CD4-positive, alpha-beta T cell (primary cell): ENCODE results near the gene CAMTA1. TPM values are rescaled to one million over a fixed set of nuclear protein-coding genes. Genes with fewer than 3 reads are reported as not detected.

Experiments used
- ATAC-seq: fragments of 200-7000 bp; cut with Tn5 transposase; one replicate; pipeline ENCODE4 v1.10.0; 2022; ENCODE audit warnings: mild to moderate bottlenecking; ENCODE audit not compliant: poor library complexity
- CTCF ChIA-PET: fragments of 350-600 bp; sonication (Branson Sonifier 250); formaldehyde crosslinking; loops from one replicate; lab custom pipeline; 2021; ENCODE audit warnings: antibody characterized with exemption, inconsistent platforms; lab: Charles Lee
- POLR2A ChIA-PET: fragments of 350-600 bp; sonication (Branson Sonifier 250); formaldehyde crosslinking; loops from one replicate; lab custom pipeline; 2021; ENCODE audit warnings: antibody characterized with exemption, inconsistent platforms; lab: Charles Lee
- DNase-seq, 14 experiments: peaks; one replicate each; pipeline ENCODE4 v3.0.0-alpha.2; 2013 to 2020; ENCODE audit warnings: mixed read lengths in 2 of 14
- H3K27ac ChIP-seq, 2 donors: one replicate each; pipeline versions ENCODE4 v1.5.1 to v1.7.0; 2013; ENCODE audit warnings: low read length in 2 of 2, low read depth in 1 of 2, mild to moderate bottlenecking in 1 of 2
- H3K27me3 ChIP-seq, 2 experiments: 1 replicate in 1 of 2; 2 replicates in 1 of 2; pipeline versions ENCODE4 v1.6.1 to v1.7.0; 2013; ENCODE audit warnings: low read length in 2 of 2, control low read depth in 1 of 2, mild to moderate bottlenecking in 1 of 2, moderate library complexity in 1 of 2; ENCODE audit not compliant: insufficient read depth in 2 of 2, control insufficient read depth in 1 of 2
- H3K36me3 ChIP-seq: one replicate; pipeline ENCODE4 v1.6.1; 2013; ENCODE audit warnings: low read length, control low read depth; ENCODE audit not compliant: insufficient read depth
- H3K4me1 ChIP-seq: one replicate; pipeline ENCODE4 v1.6.1; 2013; ENCODE audit warnings: low read length, control low read depth; ENCODE audit not compliant: insufficient read depth
- H3K4me3 ChIP-seq: one replicate; pipeline ENCODE4 v1.5.1; 2013; ENCODE audit warnings: mild to moderate bottlenecking, low read length, moderate library complexity
- H3K9me3 ChIP-seq, 2 experiments: 1 replicate in 1 of 2; 2 replicates in 1 of 2; pipeline versions ENCODE4 v1.6.1 to v1.7.0; 2013; ENCODE audit warnings: low read length in 2 of 2, mild to moderate bottlenecking in 2 of 2, control low read depth in 1 of 2, moderate library complexity in 1 of 2; ENCODE audit not compliant: control insufficient read depth in 1 of 2, insufficient read depth in 1 of 2
- H3K27ac Mint-ChIP-seq: one replicate; pipeline ENCODE4 v1.8.0; 2020; ENCODE audit warnings: mixed read lengths
- H3K27me3 Mint-ChIP-seq: one replicate; pipeline ENCODE4 v1.8.0; 2021; ENCODE audit warnings: mixed read lengths
- H3K36me3 Mint-ChIP-seq: one replicate; pipeline ENCODE4 v1.8.0; 2021; ENCODE audit warnings: low read depth, mixed read lengths
- H3K4me1 Mint-ChIP-seq: one replicate; pipeline ENCODE4 v1.8.0; 2021; ENCODE audit warnings: low read depth, mixed read lengths
- H3K4me3 Mint-ChIP-seq: one replicate; pipeline ENCODE4 v1.8.0; 2020; ENCODE audit warnings: mild to moderate bottlenecking, mixed read lengths
- H3K9me3 Mint-ChIP-seq: one replicate; pipeline ENCODE4 v1.8.0; 2020; ENCODE audit warnings: mixed read lengths
- intact Hi-C, 2 experiments: fragments of 100-400 bp; cut with DNase I in 1 of 2; cut with micrococcal nuclease in 1 of 2; formaldehyde crosslinking; loops; one replicate each; pipeline versions ENCODE4 v1.15.1 to v1.9.0; 2023 to 2025; cut with DNase I, micrococcal nuclease
- total RNA-seq, 174 experiments: library from RNA in 2 of 174; stranded (reverse) in 2 of 174; gene quantifications; one replicate each; pipeline ENCODE4 v1.2.3 and lab custom pipeline; 2021 to 2026
- TF ChIP-seq, protein P1 (sequence below): fragments of 200-600 bp; IDR thresholded peaks from one replicate; pipeline ENCODE4 v1.8.0; 2022; ENCODE audit warnings: antibody characterized with exemption, mild to moderate bottlenecking

Gene CAMTA1
- total RNA-seq, 2 experiments from 2014 or later = 38.6 to 39.3 TPM

DNA sequence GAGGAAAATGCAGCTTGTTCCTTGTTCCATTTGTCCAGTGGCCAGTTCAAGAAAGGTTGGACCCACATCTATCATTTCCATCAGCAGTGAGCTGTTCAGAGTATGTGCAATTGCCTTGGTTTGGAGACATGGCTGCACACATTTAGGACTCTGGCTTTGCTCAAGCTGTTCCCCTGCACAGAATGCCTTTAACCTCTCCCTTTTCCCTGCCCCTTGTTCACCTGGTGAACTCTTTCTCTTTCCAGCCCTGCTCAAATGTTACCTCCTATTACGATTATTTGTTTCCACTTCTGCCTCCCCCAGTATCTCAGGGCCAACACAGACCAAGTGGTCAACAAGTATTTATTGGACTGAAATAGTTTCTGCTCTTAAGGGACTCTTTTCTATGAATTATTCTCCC is 385.9 kb downstream of the CAMTA1 start:
- CTCF ChIA-PET = no interaction called here
- POLR2A ChIA-PET = no interaction called here
- Histone ChIP-seq H3K27ac (no peak overlapping the region), H3K4me1 (no peaks in the 10 kb centered on the region), H3K4me3 (no peak overlapping the region), H3K9me3 (peaks cover 0 to 4% of the 10 kb centered on the region in 2 experiments), H3K36me3 (no peaks in the 10 kb centered on the region), H3K27me3 (peaks cover 4 to 8% of the 10 kb centered on the region in 2 experiments)
- Mint-ChIP-seq H3K27me3 (peaks cover 45% of the 10 kb centered on the region), H3K27ac (no peak overlapping the region), H3K4me3 (no peak overlapping the region), H3K9me3 (no peaks in the 10 kb centered on the region), H3K36me3 (no peaks in the 10 kb centered on the region), H3K4me1 (no peaks in the 10 kb centered on the region)
- intact Hi-C loops = no loop called here
- ATAC-seq = no peak
- TF ChIP-seq, protein P1, sequence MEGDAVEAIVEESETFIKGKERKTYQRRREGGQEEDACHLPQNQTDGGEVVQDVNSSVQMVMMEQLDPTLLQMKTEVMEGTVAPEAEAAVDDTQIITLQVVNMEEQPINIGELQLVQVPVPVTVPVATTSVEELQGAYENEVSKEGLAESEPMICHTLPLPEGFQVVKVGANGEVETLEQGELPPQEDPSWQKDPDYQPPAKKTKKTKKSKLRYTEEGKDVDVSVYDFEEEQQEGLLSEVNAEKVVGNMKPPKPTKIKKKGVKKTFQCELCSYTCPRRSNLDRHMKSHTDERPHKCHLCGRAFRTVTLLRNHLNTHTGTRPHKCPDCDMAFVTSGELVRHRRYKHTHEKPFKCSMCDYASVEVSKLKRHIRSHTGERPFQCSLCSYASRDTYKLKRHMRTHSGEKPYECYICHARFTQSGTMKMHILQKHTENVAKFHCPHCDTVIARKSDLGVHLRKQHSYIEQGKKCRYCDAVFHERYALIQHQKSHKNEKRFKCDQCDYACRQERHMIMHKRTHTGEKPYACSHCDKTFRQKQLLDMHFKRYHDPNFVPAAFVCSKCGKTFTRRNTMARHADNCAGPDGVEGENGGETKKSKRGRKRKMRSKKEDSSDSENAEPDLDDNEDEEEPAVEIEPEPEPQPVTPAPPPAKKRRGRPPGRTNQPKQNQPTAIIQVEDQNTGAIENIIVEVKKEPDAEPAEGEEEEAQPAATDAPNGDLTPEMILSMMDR = no peak
- DNase-seq = no peak

DNA sequence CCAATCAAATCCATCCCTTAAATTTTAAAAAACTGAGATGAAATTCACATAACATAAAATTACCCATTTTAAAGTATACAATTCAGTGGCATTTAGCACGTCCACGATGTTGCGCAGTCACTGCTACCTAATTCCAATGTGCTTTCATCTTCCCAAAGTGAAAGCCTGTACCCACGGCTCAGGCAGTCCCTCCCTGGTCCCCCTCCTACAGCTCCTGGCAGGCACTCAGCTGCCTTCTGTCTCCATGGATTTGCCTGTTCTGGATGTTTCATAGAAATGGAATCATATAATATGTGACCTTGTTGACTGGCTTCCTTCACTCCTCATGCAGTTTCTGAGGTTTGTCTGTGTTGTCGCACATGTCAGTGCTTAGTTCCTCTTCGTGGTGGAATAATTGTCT is 386.3 kb downstream of the CAMTA1 start:
- no peak overlapping the region for H3K4me3 Mint-ChIP-seq
- H3K27ac ChIP-seq = no peak overlapping the region
- no peak overlapping the region for H3K4me3 ChIP-seq
- TF ChIP-seq, protein P1 = no peak
- ATAC-seq = no peak
- H3K36me3 ChIP-seq = no peaks in the 10 kb centered on the region
- H3K27ac Mint-ChIP-seq = no peak overlapping the region
- no peak for DNase-seq
- H3K36me3 Mint-ChIP-seq = no peaks in the 10 kb centered on the region
- POLR2A ChIA-PET = no interaction called here
- H3K27me3 Mint-ChIP-seq = peaks cover 43% of the 10 kb centered on the region
- CTCF ChIA-PET = no interaction called here
- H3K9me3 Mint-ChIP-seq = no peaks in the 10 kb centered on the region
- H3K4me1 Mint-ChIP-seq = no peaks in the 10 kb centered on the region
- H3K9me3 ChIP-seq = peaks cover 0 to 5% of the 10 kb centered on the region in 2 experiments
- H3K4me1 ChIP-seq = no peaks in the 10 kb centered on the region
- H3K27me3 ChIP-seq = peaks cover 4 to 8% of the 10 kb centered on the region in 2 experiments
- intact Hi-C loops = no loop called here

DNA sequence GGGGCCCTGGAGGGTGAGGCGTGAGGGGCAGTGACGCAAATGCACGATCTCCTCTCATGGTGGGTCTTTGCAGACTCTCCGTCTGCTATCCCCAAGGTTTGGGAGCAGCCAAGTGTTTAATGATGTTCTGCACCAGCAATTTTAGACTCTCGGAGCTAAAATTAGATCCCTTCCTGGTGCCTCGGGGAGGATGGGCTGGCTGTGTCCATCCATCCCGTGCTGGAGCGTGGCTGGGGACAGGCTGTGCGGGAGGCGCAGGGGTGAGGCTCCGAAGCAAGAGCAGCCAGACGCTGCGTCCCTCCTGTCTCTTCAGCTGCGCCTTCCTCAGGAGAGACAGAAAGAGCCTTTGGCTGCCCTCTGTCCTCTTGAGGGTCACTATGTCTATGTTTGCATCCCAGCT is 387.6 kb downstream of the CAMTA1 start:
- DNase-seq (no peak), ATAC-seq (no peak)
- H3K27ac ChIP-seq = no peak overlapping the region
- Mint-ChIP-seq H3K27ac (no peak overlapping the region), H3K36me3 (no peaks in the 10 kb centered on the region), H3K9me3 (no peaks in the 10 kb centered on the region), H3K27me3 (peaks cover 51% of the 10 kb centered on the region), H3K4me1 (no peaks in the 10 kb centered on the region), H3K4me3 (no peak overlapping the region)
- no peak overlapping the region for H3K4me3 ChIP-seq
- intact Hi-C loops = no loop called here
- TF ChIP-seq, protein P1 = no peak
- ChIA-PET POLR2A (no interaction called here), CTCF (no interaction called here)
- peaks cover 0 to 17% of the 10 kb centered on the region in 2 experiments for H3K9me3 ChIP-seq
- no peaks in the 10 kb centered on the region for H3K36me3 ChIP-seq
- H3K4me1 ChIP-seq = no peaks in the 10 kb centered on the region
- H3K27me3 ChIP-seq = peaks cover 4 to 8% of the 10 kb centered on the region in 2 experiments
